GM21737 (cell line): ENCODE measurements around the gene FOXP1.

Experiments
- ATAC-seq: cut with Tn5 transposase; IDR thresholded peaks from one replicate; pipeline ENCODE4 v1.9.1; 2021; ENCODE audit warnings: mild to moderate bottlenecking, moderate library complexity; ENCODE audit not compliant: unreplicated experiment

The FOXP1 gene

DNA sequence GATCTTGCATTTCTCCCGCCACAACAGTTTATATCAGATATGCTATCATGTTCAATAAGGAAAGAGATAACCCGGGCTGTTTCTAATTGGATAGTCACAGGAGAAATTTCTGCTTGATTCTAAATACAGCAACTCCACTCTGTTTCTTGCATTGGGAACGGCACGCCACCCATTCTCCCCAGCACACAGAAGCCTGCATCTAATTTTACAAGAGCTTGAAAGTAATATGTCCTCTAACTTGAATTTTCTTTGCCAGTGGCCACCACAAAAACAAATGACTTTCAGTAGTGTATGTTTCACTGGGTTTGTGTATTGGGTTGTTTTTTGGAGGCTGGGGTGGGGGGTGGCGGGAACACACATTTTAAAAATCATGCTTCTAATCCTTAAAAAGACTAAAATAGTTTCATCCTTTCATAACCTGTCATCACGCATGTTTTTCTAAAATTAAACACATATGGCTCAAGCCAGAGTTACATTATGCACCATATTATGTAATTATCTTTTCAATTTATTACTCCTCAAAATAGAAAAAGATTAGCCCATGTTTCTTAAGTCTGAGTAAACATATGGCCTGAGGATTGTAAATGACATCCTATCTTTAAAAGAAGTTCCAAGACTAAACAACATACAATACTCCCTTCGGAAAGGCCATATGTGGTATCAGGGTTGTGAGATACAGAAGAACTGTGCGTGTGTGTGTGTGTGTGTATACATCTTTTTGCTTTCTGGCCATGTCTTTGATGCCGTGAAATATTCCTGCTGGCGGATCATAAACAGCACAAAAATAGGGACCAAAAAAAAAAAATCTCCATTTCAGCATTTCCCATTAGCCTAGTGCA lies 176.3 kb downstream of the FOXP1 start:
- no peak for ATAC-seq

DNA sequence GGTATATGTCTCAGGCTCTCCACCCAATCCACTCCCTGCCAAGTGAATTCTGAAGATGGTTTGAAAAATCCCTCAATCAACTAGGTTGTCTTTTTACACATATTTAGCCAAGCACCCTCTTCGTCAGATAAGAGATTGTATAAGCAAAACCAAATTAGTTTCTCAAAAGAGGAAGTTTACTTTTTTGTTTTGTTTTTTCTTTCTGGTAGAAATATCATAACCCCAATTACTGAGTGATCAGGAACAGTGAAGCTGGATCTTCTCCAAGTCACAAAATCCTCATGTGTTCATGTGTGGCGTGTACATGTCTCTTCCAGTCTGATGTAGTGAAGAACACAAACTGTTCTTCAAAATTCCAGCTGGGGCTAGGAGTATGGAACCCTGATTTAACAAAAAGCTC lies 180.6 kb downstream of the FOXP1 start:
- ATAC-seq: no peak

DNA sequence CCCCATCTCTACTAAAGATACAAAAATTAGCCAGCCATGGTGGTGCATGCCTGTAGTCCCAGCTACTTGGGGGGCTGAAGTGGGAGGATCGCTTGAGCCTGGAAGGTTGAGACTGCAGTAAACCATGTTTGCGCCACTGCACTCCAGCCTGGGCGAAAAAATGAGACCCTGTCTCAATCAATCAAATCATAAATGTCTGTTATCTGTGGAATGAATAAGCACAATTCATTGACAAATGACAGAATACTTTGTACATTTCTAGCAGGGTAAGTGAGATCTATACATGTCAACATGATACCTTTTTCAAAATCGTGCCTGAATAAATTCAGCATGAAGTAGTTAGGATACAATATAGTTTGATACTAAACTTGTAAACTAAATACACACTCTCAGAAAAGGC lies 181.2 kb downstream of the FOXP1 start:
- ATAC-seq: no peak

DNA sequence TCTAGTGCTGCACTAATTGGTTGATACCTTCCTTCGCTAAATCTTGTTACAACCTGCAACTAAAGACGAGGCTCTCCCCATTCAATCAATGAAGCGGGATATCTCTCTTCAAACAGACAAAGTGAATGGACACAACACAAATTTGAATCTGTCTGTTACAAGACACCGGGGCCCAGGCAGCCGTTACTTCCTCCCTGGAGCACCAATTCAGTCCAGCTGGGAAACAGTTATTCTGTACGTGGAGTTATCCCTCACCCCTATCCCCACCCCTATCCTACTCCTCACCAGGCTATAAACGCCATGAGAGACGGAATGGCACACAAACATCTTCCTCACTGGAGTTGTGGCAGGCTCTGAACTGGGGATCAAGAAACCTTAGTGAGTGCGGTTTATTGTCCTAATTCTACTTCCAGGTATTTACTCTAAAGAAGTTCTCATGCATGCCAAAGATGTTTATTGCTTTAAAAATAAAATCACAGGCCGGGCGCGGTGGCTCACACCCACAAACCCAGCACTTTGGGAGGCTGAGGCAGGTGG lies 181.8 kb downstream of the FOXP1 start:
- ATAC-seq: no peak

DNA sequence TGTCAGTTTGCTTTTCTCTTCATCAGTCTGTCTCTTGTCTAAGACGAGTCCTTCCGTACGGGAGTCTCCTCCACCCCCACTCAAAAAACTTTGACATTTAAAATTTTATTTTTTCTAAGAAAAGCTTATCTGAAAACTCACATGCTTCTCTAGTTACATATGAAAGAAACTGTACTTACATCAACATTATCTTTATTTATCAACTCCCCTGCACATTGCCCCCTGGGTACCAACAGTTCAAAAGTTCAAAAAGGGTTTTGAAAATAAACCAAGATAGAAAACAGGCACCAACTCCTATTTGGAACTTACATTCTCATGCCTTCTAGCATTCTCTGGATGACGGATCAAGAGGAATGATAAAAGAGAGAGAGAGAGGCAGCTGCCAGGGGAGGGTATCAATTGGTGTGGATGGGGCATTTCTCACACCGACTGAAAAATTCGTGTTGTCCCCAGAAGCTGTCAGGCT lies 182.5 kb downstream of the FOXP1 start:
- ATAC-seq: no peak

DNA sequence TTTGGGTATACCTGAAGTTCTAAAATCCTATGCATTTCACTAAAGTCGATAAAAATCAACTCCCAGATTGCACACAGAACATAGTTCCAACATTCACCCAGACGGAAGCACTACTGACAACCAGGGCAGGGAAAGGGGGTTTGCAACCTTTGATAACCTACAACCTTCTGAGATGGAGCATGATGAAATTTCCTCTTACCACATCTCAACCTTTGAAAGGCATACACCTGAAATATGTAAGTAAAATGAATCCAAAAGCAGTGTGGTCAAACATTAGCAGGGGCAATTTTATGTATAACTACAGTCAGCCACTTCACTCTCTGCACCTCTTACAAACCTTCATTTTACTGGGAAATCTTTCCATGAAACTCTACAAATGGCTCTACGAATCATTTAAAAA lies 184.1 kb downstream of the FOXP1 start:
- no peak for ATAC-seq

DNA sequence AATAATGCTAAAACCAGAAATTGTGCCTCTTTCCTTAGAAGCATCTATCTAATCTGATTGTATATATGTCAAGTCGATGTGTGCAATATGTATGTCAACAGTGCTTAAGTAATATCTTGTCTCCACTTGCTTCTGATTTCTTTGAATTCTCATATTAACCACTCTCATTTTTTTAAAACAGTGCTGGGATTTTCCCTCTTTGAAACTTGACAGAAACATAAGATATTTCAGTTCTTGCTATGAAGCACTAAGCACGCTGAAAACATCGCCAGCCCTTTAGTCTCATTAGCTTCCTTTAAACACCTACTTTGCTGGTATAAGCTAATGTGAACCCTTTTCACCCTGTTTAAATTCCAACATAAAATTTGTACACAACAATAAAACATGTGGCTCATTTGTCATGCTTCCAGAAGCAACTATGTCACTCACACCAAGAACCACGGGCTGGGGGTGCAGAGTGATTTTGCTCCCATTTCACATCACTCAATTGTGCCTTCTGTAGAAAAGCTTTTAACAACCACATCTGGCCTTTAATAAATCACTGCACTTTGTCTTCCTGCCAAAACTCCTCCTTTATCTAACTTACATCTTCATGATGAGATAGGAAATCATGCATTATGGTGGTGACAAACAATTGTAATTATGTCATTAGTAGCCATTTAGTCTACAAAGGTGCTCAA lies 185.2 kb downstream of the FOXP1 start:
- no peak for ATAC-seq

DNA sequence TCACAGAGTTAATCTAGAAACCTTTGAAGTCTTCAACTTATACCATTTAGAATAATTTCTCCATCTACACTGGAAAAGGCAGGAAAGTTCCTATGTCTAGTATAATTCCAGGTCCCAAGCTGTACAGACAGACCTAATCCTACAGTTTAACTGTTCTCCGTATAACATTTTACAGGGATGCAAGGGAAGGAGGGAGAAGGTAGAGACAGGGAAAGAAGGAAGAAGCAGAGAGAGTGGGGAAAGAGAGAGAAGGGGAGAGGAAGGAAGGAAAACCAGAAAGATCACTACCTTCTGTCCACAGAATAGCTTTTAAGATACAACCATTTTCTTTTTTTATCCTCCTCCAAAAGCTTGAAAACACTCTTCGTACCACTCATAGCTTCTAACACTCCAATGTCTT lies 185.8 kb downstream of the FOXP1 start:
- ATAC-seq: no peak

DNA sequence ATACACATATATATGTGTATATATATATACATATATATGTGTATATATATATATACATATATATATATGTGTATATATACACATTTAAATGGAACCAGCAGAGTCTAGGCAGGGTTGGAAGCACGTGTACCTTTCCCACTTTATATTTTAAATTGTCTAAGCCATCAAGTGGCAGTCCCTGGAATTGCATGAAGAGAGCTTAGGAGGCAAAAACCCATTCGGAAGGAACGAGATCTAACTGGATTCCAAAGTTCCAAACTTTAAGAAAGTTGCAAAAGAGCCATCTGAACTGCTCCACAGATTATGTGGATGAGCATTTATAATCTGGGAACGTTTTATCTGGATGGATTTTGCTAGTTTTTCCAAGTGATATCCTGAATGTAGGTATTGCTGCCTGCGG lies 186.5 kb downstream of the FOXP1 start:
- no peak for ATAC-seq

DNA sequence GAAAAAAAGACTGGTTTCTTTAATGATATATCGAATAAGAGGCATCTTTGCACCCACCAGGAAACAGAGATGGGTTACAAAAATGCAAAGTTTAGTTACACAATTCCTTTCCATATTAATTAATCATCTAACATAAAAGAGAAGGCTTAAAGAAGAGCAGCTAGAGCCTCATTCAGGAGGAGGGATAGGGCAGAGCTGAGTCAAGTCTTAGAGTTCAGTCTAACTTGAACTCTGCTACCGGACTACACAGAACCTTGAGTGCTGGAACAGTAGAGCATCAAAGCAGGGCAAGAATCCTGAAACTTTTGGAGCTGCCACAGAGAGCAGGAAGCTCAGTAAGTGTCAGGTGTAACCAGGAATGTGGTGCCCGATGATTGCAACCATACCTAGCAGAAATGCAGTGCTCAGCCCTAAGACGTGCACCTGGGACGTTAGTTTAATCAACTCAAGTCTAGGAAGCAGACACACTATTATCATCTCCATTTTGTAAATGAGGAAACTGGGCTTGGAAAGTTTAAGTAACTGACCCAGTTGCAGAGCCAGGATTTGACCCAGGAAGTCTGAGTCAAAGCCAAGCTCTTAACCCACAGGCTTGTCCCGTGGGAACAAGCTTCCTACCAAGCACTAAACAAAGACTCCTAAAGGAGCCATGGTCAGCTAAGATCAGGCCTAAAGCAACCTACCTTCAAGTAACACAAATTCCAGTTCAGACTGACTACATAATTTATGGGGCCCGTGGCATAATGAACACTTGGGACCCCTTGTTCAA lies 187.4 kb downstream of the FOXP1 start:
- no peak for ATAC-seq

DNA sequence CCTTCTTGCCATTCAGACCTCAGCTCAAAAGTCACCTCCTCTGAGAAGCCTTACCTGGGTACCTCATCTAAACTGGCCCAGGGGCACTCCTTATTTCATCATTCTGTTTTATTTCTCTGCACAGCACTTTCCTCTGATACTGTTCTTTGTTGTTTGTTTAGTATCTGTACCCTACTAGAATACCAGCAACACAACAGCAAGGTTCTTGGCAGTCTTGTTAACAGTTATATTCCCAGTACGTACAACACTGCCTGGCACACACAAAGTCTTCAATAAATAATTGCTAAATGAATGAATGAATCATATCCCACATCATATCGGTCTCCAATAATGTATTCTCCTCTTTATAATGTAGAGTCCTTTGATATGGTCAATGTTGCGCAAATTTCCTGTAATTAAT lies 188.1 kb downstream of the FOXP1 start:
- no peak for ATAC-seq

DNA sequence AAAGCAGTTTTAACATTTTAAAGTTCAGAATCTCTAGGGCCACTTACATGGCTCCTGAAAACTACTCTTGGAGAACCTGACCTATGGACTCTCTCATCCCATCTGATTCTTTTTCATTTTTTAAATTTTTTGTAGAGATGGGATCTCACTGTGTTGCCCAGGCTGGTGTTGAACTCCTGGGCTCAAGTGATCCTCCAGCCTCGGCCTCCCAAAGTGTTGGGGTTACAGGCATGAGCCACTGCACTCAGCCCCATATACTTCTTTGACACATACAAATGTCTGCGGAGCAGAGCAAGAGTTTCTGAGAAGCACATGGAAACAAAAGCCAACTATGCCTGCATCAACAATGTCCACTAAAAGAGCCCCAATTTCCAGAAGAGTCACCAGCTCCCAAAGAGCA lies 189.8 kb downstream of the FOXP1 start:
- ATAC-seq: no peak

DNA sequence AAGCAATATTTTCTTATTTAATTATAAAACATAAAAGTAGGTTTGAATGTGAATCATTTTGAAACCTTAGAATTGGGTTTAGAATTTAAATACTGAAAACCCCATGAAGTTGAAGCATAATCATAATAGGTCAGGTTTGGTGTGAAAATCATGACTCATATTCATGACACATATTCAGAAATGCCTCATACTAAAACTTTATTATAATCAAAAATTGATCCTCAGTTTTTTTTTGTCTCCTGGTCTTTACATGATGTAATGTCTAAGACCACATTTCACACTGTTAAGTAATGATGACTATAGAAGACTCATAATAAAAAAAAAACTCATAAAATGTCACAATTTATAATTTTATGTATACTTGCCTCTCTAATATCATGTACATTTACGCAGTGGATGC lies 190.4 kb downstream of the FOXP1 start:
- ATAC-seq: no peak

DNA sequence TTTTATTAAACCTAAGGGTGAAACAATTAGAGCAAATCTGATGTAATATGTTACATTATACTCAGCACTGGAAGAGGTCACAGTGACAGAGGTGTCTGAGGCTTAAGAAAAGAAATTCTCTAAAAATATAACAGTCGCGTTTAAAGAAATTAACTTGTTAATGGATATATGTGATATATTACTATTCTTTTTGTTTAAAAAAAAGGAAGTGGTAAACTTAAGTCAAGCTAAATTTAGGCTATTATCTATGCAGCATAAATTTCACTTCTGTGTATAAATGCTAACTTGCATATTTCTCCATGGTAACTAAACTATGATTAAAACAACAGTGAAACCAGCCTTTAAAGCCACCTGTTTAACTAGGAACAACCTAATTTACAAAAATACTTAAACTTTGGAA lies 191.3 kb downstream of the FOXP1 start:
- ATAC-seq: peak; percentile 67

DNA sequence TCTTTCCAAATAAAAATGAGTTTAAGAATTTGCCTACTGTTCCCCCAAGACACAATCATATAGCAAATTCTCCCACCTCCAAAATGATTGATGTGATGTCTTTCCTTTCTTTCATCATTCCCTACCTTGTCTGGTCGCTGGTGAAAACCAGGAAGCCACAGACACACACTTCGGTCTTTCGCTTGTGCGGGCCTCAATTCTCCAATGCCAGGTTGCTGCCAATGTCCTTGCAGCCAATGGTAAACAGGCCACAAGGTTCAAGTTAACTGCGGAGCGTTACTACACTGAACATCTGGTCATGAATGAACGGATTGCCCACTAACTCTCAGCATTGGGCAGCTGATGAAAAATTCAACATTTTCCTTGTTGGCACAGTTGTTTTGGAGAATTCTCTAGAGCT lies 192.2 kb downstream of the FOXP1 start:
- no peak for ATAC-seq

DNA sequence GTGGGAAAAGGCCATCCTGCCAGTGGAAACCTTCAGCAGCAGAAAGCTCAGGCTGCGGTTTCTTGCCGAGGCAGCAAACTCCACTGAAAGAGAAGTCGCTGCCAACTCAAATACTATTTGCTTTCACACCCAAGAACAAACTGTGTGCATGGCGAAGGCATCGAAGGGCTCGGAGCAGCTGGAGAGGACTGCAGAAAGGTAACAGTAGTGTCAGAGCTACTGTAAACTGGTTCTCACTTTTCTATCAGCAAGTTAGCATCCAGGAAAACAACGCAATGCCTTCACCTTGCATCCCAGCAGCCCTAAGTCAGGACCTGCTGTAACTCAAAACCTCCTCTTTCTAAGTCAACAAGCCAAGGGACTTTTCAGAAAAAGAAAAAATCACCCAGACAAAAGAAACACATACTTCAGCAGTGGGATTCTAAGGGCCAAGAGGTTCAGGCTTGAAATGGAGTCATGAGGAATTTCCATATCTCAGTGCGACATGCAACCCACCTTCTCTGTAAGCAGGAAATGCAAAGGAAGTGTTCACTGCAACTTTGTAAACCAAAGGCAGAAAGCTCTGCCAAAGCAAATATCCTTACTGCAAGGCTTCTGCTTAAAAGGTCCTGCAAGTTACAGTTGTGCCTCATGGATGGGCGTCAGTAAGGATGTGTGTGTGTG lies 193.5 kb downstream of the FOXP1 start:
- no peak for ATAC-seq

DNA sequence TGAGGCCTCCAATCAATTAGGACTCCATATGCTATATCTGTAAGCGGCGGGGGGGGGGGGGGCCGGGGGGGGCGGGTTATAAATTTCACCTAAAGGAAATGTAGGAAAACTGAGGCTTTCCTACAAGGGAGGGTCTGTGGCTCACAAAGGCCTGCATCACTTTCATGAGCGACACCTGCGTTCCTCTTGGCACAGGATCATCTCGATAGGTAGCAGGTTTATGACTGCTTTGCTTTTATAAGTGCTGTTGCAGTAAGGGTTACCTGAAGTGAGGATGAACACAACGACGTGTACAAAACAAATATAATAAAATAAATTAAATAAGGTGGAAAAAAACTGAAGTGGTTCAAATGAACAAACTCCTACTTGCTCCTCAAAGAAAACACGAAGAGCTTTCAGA lies 194.3 kb downstream of the FOXP1 start:
- no peak for ATAC-seq

DNA sequence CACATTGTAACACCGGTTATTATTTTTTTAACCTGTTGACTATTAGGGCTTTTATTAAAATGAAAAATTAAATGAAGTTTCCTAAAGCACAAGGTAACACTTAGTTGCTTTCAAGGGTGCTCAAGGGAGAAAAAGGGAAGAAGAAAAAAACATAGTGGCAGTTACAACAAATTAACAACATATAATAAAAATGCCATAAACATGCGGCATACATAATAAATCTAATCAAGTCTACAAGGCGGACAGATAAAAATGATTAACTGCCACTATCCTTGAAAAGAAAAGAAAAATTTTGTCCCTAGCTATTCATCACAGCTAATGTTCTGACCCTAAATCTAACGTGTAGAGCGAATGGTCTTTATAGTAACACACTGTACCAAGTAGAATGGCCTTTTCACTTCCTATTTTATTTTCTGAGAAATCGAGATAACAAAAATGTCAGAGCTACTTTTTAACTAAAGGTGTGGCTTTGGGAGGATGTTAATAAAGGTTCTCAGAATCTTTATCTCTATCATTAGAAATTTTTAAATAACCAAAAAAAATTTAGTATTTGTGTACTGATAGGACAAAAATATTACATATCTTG lies 194.9 kb downstream of the FOXP1 start:
- no peak for ATAC-seq

DNA sequence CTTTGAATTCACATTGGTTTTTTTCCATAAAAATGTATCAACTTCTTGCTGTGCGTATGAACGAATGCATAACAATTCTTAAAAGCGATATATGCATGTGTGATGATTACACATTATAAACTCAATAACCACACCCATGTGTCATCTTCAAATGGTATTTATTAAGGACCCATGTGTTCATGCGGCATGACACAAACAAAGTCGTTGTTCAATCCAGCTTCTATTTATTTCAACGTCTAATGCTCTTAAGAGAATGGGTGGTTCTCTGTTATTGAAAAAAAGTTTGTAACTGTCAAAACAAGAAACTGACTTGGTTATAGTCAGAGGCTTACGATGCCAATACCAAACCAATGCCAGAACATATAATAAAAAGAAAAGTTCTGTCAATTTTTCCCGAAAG lies 195.9 kb downstream of the FOXP1 start:
- no peak for ATAC-seq
